ENCODE data around the gene EDEM3.

DNA sequence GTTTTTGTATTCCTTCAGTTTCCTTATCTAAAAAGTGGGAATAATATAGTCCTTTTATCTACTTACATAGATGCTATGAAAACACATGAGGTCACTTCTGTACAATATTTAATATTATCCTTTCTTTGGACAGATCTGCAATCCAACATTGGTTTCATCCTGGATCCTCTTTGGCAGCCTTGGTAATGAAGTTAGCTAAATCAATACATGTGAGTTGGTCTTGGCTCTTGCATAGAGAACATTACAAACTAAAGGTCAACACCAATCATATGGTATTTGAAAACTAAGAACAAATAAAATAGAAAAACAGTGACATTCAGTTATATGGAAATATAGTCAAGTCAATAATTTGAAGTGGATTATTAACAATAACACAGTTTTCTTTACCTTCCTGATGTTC is 3.2 kb upstream of the EDEM3 start:
- TF ChIP-seq CTCF (conservative IDR thresholded peaks at IDR 0.05) (no peak), ZFX (IDR thresholded peaks at IDR 0.05) (no peak)

Measured in C4-2B (cell line).